NB4 (cell line): ENCODE data around the gene GRIK1.

ENCODE experiments used
- MYC ChIP-seq: IDR thresholded peaks from 2 replicates; pipeline ENCODE4 v1.6.1; 2011; ENCODE audit warnings: low read depth, low read length
- POLR2A ChIP-seq: IDR thresholded peaks from 2 replicates; pipeline ENCODE4 v1.6.1; 2011; ENCODE audit warnings: mild to moderate bottlenecking; ENCODE audit not compliant: insufficient read length; ENCODE audit errors: extremely low read depth
- TF ChIP-seq, protein P1 (sequence below): IDR thresholded peaks from one replicate; pipeline ENCODE4 v1.5.1; 2012; ENCODE audit warnings: low read depth, low read length

DNA sequence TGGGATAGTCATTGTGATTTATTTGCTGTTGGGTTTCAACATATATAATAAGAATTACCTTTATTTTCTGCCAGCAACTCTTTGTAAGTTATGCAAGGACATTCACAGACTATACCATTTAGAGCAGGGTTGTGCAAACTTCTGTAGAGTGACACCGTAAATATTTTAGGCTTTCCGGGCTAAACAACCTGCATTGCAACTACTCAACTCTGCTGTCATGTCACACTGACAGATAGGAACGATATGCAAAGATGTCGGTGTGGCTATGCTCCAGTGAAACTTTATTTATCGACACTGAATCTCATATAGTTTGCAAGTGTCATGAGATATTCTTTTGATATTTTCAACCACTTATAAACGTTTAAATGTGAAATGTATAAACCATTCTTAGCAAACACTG is 430.7 kb downstream of the GRIK1 start:
- TF ChIP-seq, protein P1, sequence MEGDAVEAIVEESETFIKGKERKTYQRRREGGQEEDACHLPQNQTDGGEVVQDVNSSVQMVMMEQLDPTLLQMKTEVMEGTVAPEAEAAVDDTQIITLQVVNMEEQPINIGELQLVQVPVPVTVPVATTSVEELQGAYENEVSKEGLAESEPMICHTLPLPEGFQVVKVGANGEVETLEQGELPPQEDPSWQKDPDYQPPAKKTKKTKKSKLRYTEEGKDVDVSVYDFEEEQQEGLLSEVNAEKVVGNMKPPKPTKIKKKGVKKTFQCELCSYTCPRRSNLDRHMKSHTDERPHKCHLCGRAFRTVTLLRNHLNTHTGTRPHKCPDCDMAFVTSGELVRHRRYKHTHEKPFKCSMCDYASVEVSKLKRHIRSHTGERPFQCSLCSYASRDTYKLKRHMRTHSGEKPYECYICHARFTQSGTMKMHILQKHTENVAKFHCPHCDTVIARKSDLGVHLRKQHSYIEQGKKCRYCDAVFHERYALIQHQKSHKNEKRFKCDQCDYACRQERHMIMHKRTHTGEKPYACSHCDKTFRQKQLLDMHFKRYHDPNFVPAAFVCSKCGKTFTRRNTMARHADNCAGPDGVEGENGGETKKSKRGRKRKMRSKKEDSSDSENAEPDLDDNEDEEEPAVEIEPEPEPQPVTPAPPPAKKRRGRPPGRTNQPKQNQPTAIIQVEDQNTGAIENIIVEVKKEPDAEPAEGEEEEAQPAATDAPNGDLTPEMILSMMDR = no peak
- no peak for TF ChIP-seq POLR2A
- TF ChIP-seq MYC = no peak
